GM03348 (cell line): ENCODE measurements around the gene GALNT13.

ENCODE experiments used
- DNase-seq: peaks from one replicate; pipeline ENCODE4 v3.0.0; 2012; ENCODE audit warnings: low spot score

Gene GALNT13

DNA sequence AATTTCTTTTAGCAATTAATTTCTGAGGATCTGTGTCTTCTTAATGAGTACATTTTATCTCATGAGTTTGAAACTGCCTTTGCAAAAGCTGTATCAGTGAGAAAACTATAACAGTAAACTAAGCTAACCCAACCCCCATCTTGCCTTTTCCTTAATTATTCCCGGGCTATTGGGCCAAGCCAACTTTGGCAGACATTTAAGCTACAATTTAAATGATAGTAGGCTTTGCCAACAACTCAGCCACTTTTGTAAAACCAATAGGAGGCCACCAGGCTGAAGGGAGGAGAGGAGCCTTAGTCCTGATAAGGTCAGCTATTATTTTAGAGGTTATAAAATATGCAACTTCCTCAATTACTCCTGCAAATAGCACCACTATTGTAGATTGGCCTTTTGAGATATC, 608.8 kb downstream of the GALNT13 start:
- DNase-seq: no peak

DNA sequence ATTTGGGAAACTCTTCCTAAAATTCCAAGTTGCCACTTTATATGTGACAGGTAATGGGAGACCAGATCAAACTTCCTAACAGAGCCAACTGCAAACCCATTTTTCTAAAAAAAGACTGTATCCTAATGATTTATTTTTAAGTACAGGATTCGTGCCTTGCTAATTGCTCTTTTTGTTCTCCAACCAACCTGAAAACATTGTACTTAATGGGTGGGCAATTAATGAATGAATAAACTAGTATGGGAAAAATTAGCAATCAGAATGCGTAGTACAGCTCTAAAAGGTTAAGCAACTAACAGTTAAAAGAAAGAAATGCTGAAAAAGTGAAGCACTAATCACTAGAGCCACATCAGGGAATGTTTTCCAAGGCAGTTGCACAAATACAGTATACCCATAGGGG, 609.6 kb downstream of the GALNT13 start:
- no peak for DNase-seq

DNA sequence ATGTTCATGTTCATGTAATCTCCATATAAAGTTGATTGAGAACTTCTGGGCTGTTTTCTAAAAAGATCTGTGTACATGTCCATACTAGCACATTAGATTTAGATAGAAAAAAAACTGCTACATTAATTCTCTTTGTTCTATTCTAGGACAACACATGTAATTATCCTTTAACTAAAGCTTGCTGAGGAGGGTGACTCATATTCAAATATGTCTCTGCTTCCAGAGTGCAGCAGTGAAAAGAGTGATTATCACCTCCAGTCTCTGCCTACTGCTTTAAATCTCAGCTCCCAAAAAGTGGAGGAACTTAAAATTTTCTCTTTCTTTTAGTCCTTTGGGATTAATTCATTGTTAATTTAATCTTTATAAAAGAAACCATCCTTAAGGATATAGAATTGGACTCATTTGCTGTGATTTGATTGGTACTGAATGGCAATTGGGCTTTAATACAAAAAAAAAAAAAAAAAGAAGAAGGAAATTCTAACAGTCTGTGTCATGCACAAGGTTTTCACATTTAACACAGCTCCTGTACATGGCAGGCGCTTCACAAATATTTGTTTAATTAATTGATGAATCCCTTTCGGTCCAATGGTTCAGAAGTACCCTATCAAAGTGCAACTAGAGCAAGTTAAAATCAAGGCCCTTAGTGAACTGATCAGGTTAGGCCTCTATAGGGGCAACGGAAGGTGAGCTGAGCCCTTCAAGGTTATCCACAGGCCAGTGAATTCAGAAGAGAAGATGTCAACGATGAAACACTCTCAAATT, 612.8 kb downstream of the GALNT13 start:
- DNase-seq: no peak

DNA sequence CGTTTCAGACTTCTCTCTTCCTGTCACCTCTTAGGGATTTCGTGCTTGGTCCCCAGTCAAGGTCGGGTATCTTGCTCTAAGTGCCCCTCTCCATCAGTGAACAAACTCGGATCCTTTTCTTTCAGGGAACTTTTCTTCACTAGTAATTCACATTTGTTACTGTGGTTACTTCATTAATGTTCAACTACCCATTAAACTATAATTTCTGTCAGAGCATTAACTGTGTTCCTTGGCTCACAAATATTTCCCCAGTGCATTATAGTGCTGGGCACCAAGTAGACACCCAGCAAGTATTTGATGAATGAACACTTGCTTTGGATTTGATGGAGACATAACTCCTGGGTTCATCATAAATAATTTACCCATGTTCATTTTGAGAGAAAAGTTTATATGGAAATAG, 617.1 kb downstream of the GALNT13 start:
- no peak for DNase-seq

DNA sequence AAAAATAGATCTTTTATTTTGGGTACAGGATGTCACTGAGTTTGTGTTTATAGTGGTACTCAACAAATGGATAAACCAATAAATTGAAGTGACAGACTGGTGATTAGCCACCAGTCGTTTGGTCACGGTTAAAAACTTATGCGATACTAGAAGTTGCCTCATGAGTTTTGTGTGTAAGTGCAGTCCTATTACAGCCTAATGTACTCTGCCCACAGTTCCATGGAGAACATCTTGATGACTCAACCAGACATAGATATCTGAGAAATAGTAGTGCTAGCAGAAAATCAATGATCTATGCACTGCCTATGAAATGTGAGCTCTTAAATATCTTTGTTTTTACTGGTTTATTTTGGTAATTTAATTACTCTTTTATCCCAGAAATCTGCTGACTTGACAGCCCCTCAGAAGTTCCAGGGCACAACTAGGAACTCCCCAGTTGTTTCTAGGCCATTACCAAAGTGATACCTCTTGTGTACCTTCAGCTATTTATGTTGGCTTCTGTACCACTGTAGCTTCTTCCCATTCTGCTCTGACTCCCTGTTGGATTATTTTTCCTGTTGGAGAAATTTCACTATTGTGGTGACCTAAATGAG, 617.6 kb downstream of the GALNT13 start:
- no peak for DNase-seq

DNA sequence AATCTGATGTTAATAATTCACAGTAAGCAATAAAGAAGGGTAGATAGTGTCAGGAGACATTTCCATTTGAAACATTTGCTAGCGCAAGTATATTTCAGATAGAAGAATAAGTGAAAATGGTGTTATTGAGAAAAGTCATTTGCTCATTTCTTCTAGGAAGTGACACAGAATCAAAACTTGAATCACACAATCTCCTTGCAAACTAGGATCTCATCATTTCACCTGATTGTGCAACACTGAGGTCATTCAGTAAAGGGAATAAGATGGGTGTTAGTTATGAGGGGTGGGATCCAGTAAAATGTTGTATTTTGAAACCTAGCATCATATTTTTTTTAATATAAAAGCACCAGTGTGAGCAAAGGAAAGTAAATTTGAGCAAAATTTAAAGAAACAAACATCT, 618.8 kb downstream of the GALNT13 start:
- no peak for DNase-seq

DNA sequence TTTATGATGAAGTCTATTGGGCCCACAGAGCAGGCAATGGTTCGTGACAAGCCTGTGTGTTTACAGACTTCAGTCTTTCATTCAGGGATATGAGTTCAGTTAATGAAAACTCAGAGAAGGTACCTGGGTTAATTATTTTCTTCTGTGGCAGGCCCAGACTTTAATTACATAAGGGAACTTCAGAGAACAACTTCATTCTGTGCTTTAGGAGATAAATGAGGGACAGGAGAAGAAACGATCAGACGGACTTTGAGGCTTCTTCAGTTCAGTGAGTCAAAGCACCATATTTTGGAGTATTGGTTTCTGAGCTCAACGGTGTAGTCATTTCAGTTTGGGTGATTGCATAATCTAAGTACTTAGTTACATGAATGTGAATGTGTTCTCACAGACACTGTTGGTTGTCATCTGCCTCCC, 623.7 kb downstream of the GALNT13 start:
- DNase-seq: no peak

DNA sequence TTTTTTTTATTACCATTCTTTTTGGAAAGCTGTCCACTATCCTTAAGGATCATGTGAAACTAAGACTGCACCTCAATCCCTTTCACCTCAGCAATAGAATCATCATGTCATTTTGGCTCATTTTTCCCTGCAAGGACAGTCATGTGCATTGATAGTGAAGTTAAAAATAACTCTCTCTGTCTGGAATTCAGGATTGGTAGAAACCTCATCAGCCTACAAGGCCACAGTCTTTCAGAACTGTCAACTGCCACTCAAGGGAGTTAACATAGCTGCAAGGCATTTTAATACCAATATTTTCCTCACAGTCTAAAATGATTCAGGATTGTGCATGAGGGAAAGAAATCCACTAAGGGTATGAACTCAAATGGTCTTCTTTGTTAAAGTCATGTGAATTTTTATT, 625.3 kb downstream of the GALNT13 start:
- DNase-seq: no peak
